GM12878 (cell line): ENCODE data around the gene C5orf52. TPM values are rescaled to one million over a fixed set of nuclear protein-coding genes. Genes with fewer than 3 reads are reported as not detected.

Experiments used
- ATAC-seq: fragments of 200-7000 bp; cut with Tn5 transposase; 3 replicates; pipeline ENCODE4 v1.9.1; 2020; ENCODE audit warnings: mild to moderate bottlenecking, moderate library complexity
- BruUV-seq: library from RNA; stranded (reverse); fragments of 400-500 nt; replicated peaks from 2 replicates; lab custom pipeline; 2021; lab: Mats Ljungman, UMichigan
- CTCF ChIA-PET: fragments of 300-600 bp; sonication (Branson Sonifier 250); formaldehyde crosslinking; extraction: SDS; loops from one replicate; lab custom pipeline; 2021; ENCODE audit warnings: inconsistent platforms; lab: Yijun Ruan, JAX
- POLR2A ChIA-PET: fragments of 350-600 bp; formaldehyde crosslinking; extraction: SDS; loops from one replicate; lab custom pipeline; 2021; ENCODE audit warnings: inconsistent platforms; lab: Charles Lee
- RAD21 ChIA-PET: fragments of 300-600 bp; sonication (Branson Sonifier 250); formaldehyde crosslinking; loops from one replicate; lab custom pipeline; 2023; ENCODE audit warnings: antibody characterized with exemption; ENCODE audit not compliant: unreplicated experiment; lab: Charles Lee
- SMC1A ChIA-PET: fragments of 300-600 bp; sonication (Branson Sonifier 250); formaldehyde crosslinking; loops from one replicate; lab custom pipeline; 2023; ENCODE audit not compliant: unreplicated experiment, uncharacterized antibody; lab: Charles Lee
- DNase-seq: peaks from one replicate; pipeline ENCODE4 v3.0.0-alpha.2; 2011; ENCODE audit warnings: low read depth, low spot score
- FAIRE-seq: peaks from 3 replicates; lab custom pipeline; 2011; peaks lifted over from hg19 to GRCh38; lab: Jason Lieb, UNC
- H2AFZ ChIP-seq: 2 replicates; pipeline ENCODE4 v1.6.0; 2011; ENCODE audit warnings: low read depth, low read length, control low read depth; ENCODE audit not compliant: control insufficient read depth
- H3K27ac ChIP-seq: 2 replicates; pipeline ENCODE4 v1.5.1; 2011; ENCODE audit warnings: control low read depth; ENCODE audit not compliant: control insufficient read depth, insufficient read depth
- H3K27me3 ChIP-seq, 2 experiments: replicated peaks in 1 of 2; 2 replicates each; pipeline versions ENCODE4 v1.6.0 to v1.6.1; 2011; ENCODE audit warnings: low read length in 1 of 2; ENCODE audit not compliant: control insufficient read depth in 2 of 2, insufficient read depth in 2 of 2
- H3K36me3 ChIP-seq, 2 experiments: 2 replicates each; pipeline ENCODE4 v1.5.1; 2011; ENCODE audit warnings: low read length in 1 of 2; ENCODE audit not compliant: control insufficient read depth in 2 of 2, insufficient read depth in 2 of 2
- H3K4me1 ChIP-seq: 2 replicates; pipeline ENCODE4 v1.6.1; 2011; ENCODE audit warnings: mild to moderate bottlenecking, low read length, moderate library complexity, mixed read lengths; ENCODE audit not compliant: control insufficient read depth, insufficient read depth
- H3K4me2 ChIP-seq: 2 replicates; pipeline ENCODE4 v1.6.0; 2011; ENCODE audit warnings: control low read depth; ENCODE audit not compliant: control insufficient read depth, insufficient read depth
- H3K4me3 ChIP-seq: fragments of 200-600 bp; sonication (generic); 2 replicates; pipeline ENCODE4 v1.5.1; 2016
- H3K79me2 ChIP-seq: 2 replicates; pipeline ENCODE4 v1.6.0; 2011; ENCODE audit warnings: low read length; ENCODE audit not compliant: control insufficient read depth, insufficient read depth
- H3K9ac ChIP-seq: 2 replicates; pipeline ENCODE4 v1.8.0; 2011; ENCODE audit warnings: low read length, control low read depth, mixed read lengths; ENCODE audit not compliant: control insufficient read depth, insufficient read depth
- H3K9me3 ChIP-seq: replicated peaks from 3 replicates; pipeline ENCODE4 v1.5.1; 2011; ENCODE audit warnings: mild to moderate bottlenecking, low read length; ENCODE audit not compliant: control insufficient read depth, insufficient read depth
- H4K20me1 ChIP-seq: 2 replicates; pipeline ENCODE4 v1.6.0; 2011; ENCODE audit not compliant: control insufficient read depth, insufficient read depth
- ATF7 ChIP-seq: fragments of 450-650 bp; IDR thresholded peaks from 2 replicates; pipeline ENCODE4 v1.6.1; 2016; ENCODE audit warnings: low read depth, mild to moderate bottlenecking
- BACH1 ChIP-seq: fragments of 450-650 bp; IDR thresholded peaks from 2 replicates; pipeline ENCODE4 v1.6.1; 2017; ENCODE audit warnings: mild to moderate bottlenecking, borderline replicate concordance
- CBX3 ChIP-seq: fragments of 200-600 bp; sonication (generic); IDR thresholded peaks from 2 replicates; pipeline ENCODE4 v1.6.1; 2016; ENCODE audit warnings: low read depth, borderline replicate concordance
- CREM ChIP-seq: IDR thresholded peaks from 2 replicates; pipeline ENCODE4 v1.6.1; 2014; ENCODE audit warnings: antibody characterized with exemption, low read depth
- JUND ChIP-seq: IDR thresholded peaks from 2 replicates; pipeline ENCODE4 v1.6.1; 2012; ENCODE audit warnings: low read depth, mild to moderate bottlenecking, low read length, improper control_type of control experiment, moderate library complexity
- MEF2A ChIP-seq: IDR thresholded peaks from 2 replicates; pipeline ENCODE4 v1.6.1; 2011; ENCODE audit warnings: low read depth, mild to moderate bottlenecking, low read length, moderate library complexity; ENCODE audit not compliant: insufficient read depth
- MTA3 ChIP-seq: IDR thresholded peaks from 2 replicates; pipeline ENCODE4 v1.6.1; 2012; ENCODE audit warnings: low read length, inconsistent platforms, borderline replicate concordance
- NR2C1 ChIP-seq: fragments of 450-650 bp; IDR thresholded peaks from 2 replicates; pipeline ENCODE4 v1.6.1; 2017; ENCODE audit warnings: antibody characterized with exemption, mild to moderate bottlenecking, moderate library complexity
- SIX5 ChIP-seq: IDR thresholded peaks from 2 replicates; pipeline ENCODE4 v1.6.1; 2011; ENCODE audit warnings: mild to moderate bottlenecking, low read depth, low read length, moderate library complexity; ENCODE audit not compliant: severe bottlenecking
- SPI1 ChIP-seq: IDR thresholded peaks from 2 replicates; pipeline ENCODE4 v1.6.1; 2011; ENCODE audit warnings: low read depth, mild to moderate bottlenecking, low read length, moderate library complexity, borderline replicate concordance; ENCODE audit not compliant: insufficient read depth
- TAF1 ChIP-seq: IDR thresholded peaks from 2 replicates; pipeline ENCODE4 v1.6.1; 2011; ENCODE audit warnings: mild to moderate bottlenecking, low read depth, low read length, borderline replicate concordance
- TARDBP ChIP-seq: IDR thresholded peaks from 2 replicates; pipeline ENCODE4 v1.6.1; 2016; ENCODE audit warnings: borderline replicate concordance
- YY1 ChIP-seq: IDR thresholded peaks from 2 replicates; pipeline ENCODE4 v1.6.1; 2011; ENCODE audit warnings: low read depth, mild to moderate bottlenecking, low read length
- WGBS: methylation state at CpG from one replicate; pipeline ENCODE4 v1.1.6; 2016; ENCODE audit warnings: low lambda C conversion rate; ENCODE audit not compliant: insufficient replicate concordance, insufficient coverage; ENCODE audit errors: missing lambda C conversion rate; 5-methylcytosine and 5-hydroxymethylcytosine counted together
- in situ Hi-C: fragments of 300-500 bp; cut with MboI; formaldehyde crosslinking; loops from 9 replicates; pipeline ENCODE4 v1.14.3; 2018; ENCODE audit warnings: mixed read lengths
- intact Hi-C: fragments of 100-400 bp; cut with micrococcal nuclease; formaldehyde crosslinking; loops from one replicate; pipeline ENCODE4 v1.14.2; 2022; ENCODE audit not compliant: unreplicated experiment
- polyA plus RNA-seq, 11 experiments: library from polyadenylated mRNA; depleted of rRNA in 4 of 11; unstranded in 6 of 11; stranded (reverse) in 5 of 11; fragments of >200 nt; fragmentation: Nextera tagmentation in 4 of 11; fragmentation: Illumina TruSeq in 1 of 11; extraction: Ambion mirVana in 4 of 11; extraction: Trizol in 1 of 11; gene quantifications; 1 replicate in 1 of 11; 2 replicates in 10 of 11; pipeline versions ENCODE4 v1.2.1 to v1.2.3, GENCODE V29; 2011 to 2016; ENCODE audit warnings: inconsistent platforms in 2 of 11, missing spikeins in 2 of 11, low read depth in 1 of 11
- total RNA-seq, 4 experiments: library from RNA; depleted of rRNA in 3 of 4; stranded (reverse); fragments of >200 nt in 3 of 4; fragmentation: Illumina TruSeq in 1 of 4; extraction: Trizol in 1 of 4; gene quantifications; 2 replicates each; pipeline versions ENCODE4 v1.2.1 to v1.2.3, GENCODE V29; 2013 to 2021
- TF ChIP-seq, protein P1 (sequence below): fragments of 450-650 bp; IDR thresholded peaks from 2 replicates; pipeline ENCODE4 v1.6.1; 2017; ENCODE audit warnings: borderline replicate concordance
- TF ChIP-seq, protein P2 (sequence below): IDR thresholded peaks from 2 replicates; pipeline ENCODE4 v1.6.1; 2011; ENCODE audit warnings: low read depth, low read length, improper control_type of control experiment, borderline replicate concordance
- TF ChIP-seq, protein P3 (sequence below): IDR thresholded peaks from 2 replicates; pipeline ENCODE4 v1.6.1; 2011; ENCODE audit warnings: mild to moderate bottlenecking, low read depth, low read length, moderate library complexity; ENCODE audit not compliant: insufficient replicate concordance
- TF ChIP-seq, protein P4 (sequence below): IDR thresholded peaks from 2 replicates; pipeline ENCODE4 v1.6.1; 2012; ENCODE audit warnings: low read depth, low read length, improper control_type of control experiment

The C5orf52 gene
- total and polyA plus RNA-seq, 10 of the 15 experiments (the other 5 are each of a cell fraction or from before 2014, with no cell fraction given): not detected

DNA sequence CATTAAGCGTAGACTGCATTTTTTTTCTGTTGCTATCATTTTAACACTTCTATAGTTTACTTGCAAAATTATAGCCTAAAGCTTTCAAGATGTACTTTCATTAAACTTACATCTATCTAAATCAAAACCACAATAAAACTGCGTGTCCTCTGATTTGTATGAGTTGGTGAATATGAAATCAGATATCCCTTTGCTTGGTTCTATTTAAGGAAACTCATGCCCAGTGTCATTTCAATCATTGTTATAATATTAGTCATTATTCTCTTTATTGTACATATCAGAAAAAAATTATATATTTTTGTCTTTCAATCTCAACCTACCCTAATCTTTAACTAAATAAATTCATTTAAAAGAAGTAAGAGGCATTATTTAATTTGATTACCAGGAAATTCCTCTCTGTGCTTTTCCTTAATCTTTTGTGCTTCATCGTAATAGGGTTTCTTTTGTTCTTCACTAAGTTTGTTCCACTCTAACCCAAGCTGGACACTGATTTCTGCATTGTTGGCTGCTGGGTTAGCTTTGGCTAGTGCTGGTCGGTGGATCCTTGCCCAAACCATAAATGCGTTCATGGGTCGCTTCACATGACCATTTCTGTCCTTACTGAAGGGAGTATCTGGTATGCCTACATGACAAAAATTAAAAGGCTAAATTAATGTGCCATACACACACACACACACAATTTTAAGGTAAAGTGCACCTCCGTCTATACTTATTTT is 22.9 kb upstream of the C5orf52 start (continued):
- TF ChIP-seq, protein P1, sequence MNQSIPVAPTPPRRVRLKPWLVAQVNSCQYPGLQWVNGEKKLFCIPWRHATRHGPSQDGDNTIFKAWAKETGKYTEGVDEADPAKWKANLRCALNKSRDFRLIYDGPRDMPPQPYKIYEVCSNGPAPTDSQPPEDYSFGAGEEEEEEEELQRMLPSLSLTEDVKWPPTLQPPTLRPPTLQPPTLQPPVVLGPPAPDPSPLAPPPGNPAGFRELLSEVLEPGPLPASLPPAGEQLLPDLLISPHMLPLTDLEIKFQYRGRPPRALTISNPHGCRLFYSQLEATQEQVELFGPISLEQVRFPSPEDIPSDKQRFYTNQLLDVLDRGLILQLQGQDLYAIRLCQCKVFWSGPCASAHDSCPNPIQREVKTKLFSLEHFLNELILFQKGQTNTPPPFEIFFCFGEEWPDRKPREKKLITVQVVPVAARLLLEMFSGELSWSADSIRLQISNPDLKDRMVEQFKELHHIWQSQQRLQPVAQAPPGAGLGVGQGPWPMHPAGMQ: no peak
- no peak for TF ChIP-seq CREM
- TF ChIP-seq CBX3: no peak

DNA sequence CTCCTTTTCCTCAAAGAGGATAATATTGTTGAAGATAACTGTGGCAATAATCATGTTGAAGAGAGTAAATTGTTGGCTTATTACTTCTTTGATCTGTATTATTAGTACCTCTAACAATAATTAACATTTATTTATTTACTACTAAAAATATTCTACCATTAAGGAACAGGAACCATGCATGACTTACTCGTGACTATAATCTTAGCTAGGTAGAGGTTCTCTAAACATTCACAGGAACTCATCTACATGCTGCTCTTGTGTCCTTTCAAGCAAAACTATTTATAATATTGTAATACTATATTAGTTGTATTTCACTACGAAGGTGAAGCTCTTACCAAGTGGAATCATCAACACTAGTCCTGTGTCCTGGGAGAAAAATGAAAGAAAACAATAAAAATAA is 22.2 kb upstream of the C5orf52 start:
- Histone ChIP-seq H3K4me1 (no peaks in the 10 kb centered on the region), H3K79me2 (no peaks in the 10 kb centered on the region), H3K27me3 (no peaks in the 10 kb centered on the region), H4K20me1 (no peaks in the 10 kb centered on the region), H3K27ac (no peak overlapping the region), H3K4me2 (no peak overlapping the region), H3K4me3 (no peak overlapping the region), H3K36me3 (no peaks in the 10 kb centered on the region), H3K9ac (no peak overlapping the region), H3K9me3 (peaks cover 6% of the 10 kb centered on the region; the same call in 2 of the 3 replicates), H2AFZ (no peak overlapping the region)
- BruUV-seq: no TSS peak
- POLR2A ChIA-PET: interaction anchor here (0.6 kb wide), 1 partner anchor 36 kb away, joined by 5 read pairs; no protein-coding TSS in a partner anchor
- ATAC-seq: no peak
- no peak for FAIRE-seq
- in situ Hi-C loops: no loop called here
- CTCF ChIA-PET: no interaction called here
- 0% methylated on average over 2 of the region's 2 CpGs for WGBS
- no peak for DNase-seq
- RAD21 ChIA-PET: interaction anchor here (1.3 kb wide), 1 partner anchor 109 kb away, joined by 4 read pairs; no protein-coding TSS in a partner anchor
- SMC1A ChIA-PET: interaction anchor here (0.6 to 2.8 kb wide), 4 partner anchors 13 to 1082 kb away, joined by 3 to 9 read pairs (median 5); no protein-coding TSS in a partner anchor
- intact Hi-C loops: no loop called here
- TF ChIP-seq MTA3: no peak
- TF ChIP-seq, protein P2, sequence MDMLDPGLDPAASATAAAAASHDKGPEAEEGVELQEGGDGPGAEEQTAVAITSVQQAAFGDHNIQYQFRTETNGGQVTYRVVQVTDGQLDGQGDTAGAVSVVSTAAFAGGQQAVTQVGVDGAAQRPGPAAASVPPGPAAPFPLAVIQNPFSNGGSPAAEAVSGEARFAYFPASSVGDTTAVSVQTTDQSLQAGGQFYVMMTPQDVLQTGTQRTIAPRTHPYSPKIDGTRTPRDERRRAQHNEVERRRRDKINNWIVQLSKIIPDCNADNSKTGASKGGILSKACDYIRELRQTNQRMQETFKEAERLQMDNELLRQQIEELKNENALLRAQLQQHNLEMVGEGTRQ: no peak
- no peak for TF ChIP-seq JUND
- no peak for TF ChIP-seq TAF1
- TF ChIP-seq TARDBP: no peak
- TF ChIP-seq YY1: no peak
- no peak for TF ChIP-seq MEF2A
- TF ChIP-seq BACH1: no peak
- no peak for TF ChIP-seq SIX5
- TF ChIP-seq, protein P3, sequence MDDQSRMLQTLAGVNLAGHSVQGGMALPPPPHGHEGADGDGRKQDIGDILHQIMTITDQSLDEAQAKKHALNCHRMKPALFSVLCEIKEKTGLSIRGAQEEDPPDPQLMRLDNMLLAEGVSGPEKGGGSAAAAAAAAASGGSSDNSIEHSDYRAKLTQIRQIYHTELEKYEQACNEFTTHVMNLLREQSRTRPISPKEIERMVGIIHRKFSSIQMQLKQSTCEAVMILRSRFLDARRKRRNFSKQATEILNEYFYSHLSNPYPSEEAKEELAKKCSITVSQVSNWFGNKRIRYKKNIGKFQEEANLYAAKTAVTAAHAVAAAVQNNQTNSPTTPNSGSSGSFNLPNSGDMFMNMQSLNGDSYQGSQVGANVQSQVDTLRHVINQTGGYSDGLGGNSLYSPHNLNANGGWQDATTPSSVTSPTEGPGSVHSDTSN: no peak
- TF ChIP-seq NR2C1: no peak
- TF ChIP-seq, protein P4, sequence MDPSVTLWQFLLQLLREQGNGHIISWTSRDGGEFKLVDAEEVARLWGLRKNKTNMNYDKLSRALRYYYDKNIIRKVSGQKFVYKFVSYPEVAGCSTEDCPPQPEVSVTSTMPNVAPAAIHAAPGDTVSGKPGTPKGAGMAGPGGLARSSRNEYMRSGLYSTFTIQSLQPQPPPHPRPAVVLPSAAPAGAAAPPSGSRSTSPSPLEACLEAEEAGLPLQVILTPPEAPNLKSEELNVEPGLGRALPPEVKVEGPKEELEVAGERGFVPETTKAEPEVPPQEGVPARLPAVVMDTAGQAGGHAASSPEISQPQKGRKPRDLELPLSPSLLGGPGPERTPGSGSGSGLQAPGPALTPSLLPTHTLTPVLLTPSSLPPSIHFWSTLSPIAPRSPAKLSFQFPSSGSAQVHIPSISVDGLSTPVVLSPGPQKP: no peak
- TF ChIP-seq ATF7: no peak
- no peak for TF ChIP-seq SPI1
